Coronary artery (tissue), 2 donors: Measurements from ENCODE around the gene SNX30.
A peak's percentile ranks its signal among the peaks of the same experiment; 100 is the strongest.

Source experiments
- DNase-seq: peaks from one replicate; pipeline ENCODE4 v3.0.0-alpha.2; 2017; ENCODE audit warnings: low spot score
- H3K27ac ChIP-seq, 2 donors: fragments of 200-600 bp; sonication (generic); one replicate each; pipeline ENCODE4 v1.5.1; 2016 to 2019
- H3K4me3 ChIP-seq: fragments of 200-600 bp; sonication (generic); 2 replicates; pipeline ENCODE4 v1.5.1; 2016; ENCODE audit warnings: mild to moderate bottlenecking, moderate library complexity
- TF ChIP-seq, protein P1 (sequence below): fragments of 200-600 bp; sonication (generic); IDR thresholded peaks from one replicate; pipeline ENCODE4 v1.5.1; 2019; ENCODE audit warnings: antibody characterized with exemption

SNX30 gene

DNA sequence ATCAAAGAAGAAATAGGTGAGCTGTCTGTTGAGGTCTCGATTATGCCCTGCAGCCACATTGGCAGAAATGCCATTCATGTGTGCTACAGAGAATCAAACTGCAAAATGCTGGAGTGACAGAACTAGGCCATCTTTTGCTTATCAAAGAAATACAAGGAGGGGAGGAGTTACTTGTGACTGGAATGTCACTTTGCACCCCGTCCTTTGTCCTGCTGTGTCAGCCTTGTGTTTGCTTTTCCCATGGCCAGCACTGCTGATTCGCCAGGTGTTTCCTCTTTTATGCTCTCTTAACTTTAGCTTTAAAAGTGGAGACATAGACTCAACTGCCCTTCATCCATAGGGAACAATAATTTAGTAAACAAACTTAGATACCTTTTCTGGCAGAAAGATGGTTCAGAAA is 85.8 kb downstream of the SNX30 start:
- TF ChIP-seq, protein P1, sequence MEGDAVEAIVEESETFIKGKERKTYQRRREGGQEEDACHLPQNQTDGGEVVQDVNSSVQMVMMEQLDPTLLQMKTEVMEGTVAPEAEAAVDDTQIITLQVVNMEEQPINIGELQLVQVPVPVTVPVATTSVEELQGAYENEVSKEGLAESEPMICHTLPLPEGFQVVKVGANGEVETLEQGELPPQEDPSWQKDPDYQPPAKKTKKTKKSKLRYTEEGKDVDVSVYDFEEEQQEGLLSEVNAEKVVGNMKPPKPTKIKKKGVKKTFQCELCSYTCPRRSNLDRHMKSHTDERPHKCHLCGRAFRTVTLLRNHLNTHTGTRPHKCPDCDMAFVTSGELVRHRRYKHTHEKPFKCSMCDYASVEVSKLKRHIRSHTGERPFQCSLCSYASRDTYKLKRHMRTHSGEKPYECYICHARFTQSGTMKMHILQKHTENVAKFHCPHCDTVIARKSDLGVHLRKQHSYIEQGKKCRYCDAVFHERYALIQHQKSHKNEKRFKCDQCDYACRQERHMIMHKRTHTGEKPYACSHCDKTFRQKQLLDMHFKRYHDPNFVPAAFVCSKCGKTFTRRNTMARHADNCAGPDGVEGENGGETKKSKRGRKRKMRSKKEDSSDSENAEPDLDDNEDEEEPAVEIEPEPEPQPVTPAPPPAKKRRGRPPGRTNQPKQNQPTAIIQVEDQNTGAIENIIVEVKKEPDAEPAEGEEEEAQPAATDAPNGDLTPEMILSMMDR, result no peak
- no peak overlapping the region for H3K27ac ChIP-seq
- DNase-seq, result no peak
- H3K4me3 ChIP-seq, result no peak overlapping the region

DNA sequence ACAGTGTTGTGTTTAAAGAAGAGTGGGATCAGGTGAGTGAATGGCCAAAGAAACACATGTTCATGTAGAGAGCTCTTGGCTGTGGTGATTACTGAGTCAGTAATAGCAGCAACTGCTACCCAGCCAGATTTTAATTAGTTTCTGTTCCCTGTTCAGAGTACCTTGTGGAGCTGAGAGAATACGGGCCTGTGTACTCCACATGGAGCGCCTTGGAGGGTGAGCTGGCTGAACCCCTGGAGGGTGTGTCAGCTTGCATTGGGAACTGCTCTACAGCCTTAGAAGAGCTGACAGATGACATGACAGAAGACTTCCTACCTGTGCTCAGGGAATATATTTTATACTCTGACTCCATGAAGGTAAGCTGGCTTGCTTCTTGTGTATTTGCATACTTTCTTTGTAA is 87.8 kb downstream of the SNX30 start:
- no peak for DNase-seq
- TF ChIP-seq, protein P1, result no peak
- H3K27ac ChIP-seq, result no peak overlapping the region
- no peak overlapping the region for H3K4me3 ChIP-seq

DNA sequence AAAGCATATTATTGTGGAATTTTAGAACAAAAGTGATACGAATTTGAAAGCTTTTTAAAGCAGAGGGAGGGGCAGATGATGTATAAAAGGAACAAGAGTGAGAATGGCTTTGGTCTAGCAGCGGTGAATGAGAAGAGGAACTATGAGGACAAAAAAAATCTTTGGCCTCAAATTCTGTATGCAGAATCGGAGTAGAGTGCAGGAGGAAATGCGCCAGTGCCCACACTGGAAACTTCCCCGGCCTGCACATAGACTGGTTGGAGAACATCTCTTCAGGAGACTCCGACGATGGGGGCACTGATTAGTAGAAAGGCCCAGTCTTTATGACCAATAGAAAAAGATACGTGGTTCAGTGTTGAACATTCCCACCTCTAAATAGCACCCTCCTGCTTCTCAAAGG is 88.8 kb downstream of the SNX30 start:
- DNase-seq, result no peak
- Histone ChIP-seq H3K4me3 (no peak overlapping the region), H3K27ac (no peak overlapping the region)
- TF ChIP-seq, protein P1, result no peak

DNA sequence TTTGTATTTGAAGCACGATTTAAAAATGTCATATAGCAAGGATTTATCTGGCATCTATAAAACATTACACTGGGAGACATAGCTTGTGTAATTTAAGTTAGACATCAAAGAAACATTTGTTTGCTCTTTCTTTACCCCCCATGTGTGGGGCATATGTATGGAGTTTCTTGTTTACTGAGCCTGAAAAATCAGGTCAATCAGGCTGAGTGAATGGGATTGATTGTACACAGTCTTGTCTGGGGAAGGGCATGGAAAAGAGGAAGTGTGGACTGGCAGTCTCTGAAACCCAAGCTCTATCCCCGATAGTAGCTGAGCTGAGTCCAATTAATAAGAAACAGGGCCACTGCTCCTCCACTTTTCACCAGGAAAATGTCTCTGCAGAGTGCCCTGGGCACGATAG is 90.7 kb downstream of the SNX30 start:
- no peak for DNase-seq

DNA sequence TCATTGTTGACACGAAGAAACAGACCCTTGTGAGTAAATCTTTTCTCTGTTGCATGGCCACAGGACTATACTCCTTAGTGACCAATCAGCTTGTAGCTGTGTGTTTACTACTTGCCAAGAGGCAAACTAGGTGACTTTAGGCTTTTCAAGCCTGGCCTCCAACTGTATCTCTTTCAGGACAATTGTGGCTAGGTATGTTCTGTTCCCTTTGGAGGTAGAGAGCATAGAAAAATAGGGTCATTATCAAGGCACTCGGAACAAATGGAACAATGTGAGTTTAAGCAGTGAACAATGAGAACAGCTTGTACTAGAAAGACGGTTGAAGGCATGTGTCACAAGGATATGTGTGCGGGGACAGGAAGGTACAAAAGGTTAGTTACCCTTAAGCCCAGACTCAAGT is 92.0 kb downstream of the SNX30 start:
- no peak overlapping the region for H3K4me3 ChIP-seq
- TF ChIP-seq, protein P1, result no peak
- H3K27ac ChIP-seq, result no peak overlapping the region
- DNase-seq, result no peak

More for the DNA sequence above, 90.7 kb downstream of the SNX30 start:
- TF ChIP-seq, protein P1, result no peak
- H3K4me3 ChIP-seq, result no peak overlapping the region
- no peak overlapping the region for H3K27ac ChIP-seq

DNA sequence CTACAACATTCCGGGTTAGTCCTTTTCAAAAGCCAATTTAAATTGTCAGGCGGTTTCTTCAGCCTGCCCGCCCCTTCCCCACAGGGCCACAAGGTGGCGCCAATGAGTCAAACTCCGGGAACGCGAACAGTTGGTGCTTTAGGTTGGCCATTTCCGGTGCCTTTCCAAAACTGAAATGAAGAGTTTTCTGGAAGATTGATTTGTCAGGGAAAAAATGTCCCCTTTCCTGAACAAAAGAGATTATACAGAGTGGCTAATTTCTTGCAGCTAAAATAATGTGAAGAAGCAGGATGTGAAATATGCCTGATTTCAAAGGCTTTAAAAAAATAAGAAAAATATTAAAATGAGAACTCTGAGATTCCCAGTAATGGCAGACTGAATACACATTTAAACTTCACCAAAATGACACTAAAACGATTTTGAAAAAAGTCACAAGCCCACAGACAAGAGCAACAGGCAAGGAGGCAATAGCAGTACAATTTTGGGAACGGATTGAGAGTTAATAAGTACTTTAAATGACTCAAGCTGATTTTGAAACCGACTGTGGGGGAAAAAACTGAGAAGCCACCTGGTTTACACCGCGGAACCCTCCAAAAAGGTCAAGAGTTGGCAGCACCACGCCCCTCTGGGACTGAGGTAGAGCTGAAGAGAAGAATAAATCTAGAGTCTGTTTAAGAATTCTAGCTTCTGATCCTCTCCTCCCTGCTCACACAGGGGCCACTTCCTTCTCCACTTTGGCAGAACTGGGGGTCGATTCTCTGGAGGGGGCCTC is 94.4 kb downstream of the SNX30 start:
- DNase-seq, result peak; percentile 62
- no peak overlapping the region for H3K27ac ChIP-seq
- H3K4me3 ChIP-seq, result no peak overlapping the region
- TF ChIP-seq, protein P1, result peak; percentile 93
